ENCODE results near the gene MPHOSPH10.
"Not testable (repeated sequence)": the region's sequence is repeated elsewhere in the genome, so short reads cannot be mapped to it uniquely, and the experiment has no call there.

The MPHOSPH10 gene

GRCh38 chr2:71174207-71174606 lies 43.8 kb downstream of the MPHOSPH10 start:
- DNase-seq, result no peak

DNA sequence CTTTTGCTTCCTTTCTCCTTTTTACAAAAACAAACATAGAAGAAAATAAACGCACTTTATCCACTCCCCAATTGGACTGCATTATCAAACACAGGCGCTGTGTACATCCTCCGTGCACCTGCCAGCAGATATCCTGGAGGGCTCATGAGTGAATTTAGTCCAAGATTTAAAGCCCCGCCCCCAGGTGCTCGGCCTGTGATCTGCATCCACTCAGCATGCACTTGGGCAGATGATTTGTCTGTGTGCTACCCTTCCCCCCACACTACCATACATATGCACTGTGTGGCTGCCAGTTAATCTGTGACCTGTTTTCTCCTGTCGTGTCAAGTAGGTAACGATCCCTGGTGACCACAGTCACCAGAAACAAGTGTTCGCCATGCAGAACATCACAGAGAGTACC lies 48.4 kb downstream of the MPHOSPH10 start:
- not testable (repeated sequence) for DNase-seq

DNA sequence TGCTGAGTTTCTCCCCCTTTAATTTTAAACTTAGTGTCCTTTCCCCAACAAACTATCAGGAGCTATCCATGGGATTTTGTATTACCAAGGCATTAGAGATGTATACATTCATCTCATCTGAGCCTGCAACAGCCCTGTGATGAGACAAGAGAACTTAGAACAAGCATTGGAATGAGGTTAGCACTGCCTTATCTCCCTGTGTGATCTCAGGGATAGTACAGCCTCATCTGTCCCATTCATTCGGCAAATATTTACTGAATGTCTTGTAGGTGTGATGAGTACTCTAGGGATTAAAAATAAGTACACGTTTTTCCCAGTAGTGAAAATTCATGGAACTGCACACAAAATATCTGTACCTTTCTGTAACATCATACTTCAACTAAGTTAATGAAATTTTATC lies 50.9 kb downstream of the MPHOSPH10 start:
- DNase-seq, result no peak

DNA sequence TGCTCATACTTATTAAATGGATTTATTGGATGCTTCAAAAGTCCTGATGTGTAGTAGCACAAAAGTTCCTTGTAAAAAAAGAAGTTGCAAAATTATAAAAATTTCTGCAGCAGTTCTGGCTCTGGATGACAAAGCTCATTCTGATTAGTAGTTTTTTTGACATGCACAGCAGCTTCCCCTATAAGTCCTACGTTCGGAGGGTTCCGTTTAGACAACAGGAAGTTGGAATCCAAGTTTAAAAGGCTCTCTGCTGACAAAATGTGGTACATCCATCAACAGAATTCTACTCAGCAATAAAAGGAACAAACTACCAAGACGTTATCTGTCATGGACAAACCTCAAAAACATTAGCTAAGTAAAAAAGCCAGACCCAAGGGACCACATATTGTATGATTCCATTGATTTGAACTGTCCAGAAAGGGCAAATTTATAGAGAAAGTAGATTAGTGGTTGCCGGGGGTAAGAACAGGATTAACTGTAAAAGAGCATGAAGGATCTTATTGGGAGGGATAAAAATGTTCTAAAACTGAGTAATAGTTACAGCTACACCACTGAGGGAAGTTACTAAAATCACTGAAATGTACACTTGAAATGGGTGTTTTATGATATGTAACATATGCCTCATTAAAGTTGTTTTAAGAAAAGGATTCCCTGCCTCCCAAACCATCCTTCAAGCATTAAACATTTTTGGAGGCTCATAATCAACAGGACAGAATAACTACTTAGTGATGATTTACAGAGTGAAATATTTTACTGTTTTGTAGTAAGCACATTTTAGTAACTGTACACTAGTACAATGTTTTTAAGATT lies 53.1 kb downstream of the MPHOSPH10 start:
- not testable (repeated sequence) for DNase-seq

DNA sequence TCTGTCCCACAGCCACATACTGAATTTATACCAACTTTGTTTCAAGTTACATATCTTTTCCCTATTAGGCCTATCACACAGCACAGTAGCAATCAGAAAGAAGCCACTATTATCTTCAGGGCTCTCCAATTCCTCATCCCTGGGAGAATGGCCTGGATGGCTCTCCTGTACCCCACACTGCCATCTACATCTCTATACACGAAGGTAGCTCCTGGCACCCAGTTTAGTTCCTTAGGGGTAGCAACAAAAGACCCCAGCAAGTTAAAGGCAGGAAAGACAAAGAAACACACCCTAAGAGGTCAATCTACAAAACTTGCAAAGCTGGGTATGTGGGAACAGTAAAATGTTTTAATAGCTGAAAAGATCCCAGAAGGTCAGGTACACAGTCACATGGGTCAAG lies 56.5 kb downstream of the MPHOSPH10 start:
- DNase-seq, result no peak

- DNase-seq, result no peak
Observed at GRCh38 chr2:71187589-71187988, 57.2 kb downstream of the MPHOSPH10 start.

DNA sequence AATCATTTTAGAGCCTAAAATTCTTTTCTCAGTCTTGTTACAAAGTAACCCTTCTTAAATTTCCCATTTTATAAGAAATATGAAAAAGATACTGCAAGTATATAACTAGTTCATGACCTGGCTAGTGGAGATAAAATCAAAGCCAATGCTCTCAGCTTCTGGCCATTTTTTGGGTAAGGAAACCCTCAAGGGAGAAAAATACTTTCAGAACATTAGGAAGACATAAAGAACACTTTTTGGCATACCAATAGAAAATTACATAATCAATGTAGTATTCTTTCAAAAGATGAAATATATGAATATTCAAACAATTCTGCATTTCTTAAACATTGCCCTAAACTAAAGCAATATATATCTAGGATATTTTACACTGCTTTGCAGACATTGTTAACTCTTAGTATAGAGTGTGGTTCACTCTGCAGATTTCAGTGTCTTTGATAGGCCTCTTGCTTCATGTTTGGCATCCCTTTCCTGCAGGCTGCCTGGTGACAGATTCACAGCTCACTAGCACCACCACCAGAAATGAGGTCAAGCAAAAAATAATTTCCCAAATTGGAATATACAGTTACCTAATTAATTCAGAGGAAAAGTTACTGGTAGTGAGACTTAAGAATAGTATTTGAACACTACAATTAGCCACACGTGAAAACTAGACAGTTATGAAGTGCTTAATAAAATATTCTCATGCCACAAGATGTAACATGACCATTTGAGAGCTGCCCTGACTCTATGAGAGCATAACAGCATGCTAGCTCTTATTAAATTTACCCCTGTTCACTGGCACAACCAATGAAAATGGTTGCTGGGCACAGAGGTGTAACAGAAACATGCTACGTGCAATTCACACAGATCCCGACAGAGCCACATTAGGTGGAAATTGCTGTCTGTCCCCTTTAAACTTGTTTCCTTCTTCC lies 60.5 kb downstream of the MPHOSPH10 start:
- no peak for DNase-seq

DNA sequence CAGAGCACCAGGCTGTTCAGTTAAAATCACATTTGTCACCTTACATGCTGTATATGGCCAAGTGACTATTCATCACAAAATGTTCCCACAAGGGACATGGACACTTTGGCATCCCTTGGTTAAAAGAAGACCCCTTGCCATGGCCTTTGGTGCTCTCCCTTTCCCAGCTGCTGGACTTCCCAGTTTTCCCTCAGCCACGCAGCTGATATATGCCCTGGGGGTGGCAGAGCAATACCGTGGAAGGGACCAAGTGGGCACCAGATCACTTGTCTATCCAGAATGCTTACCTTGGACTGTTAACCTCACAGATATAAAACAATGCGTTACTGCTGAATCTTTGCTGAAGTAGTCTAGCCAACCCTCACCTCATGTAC lies 61.1 kb downstream of the MPHOSPH10 start:
- DNase-seq, result no peak

All from activated CD4-positive, alpha-beta T cell treated with anti-CD3 and anti-CD28 coated beads, Interleukin-2, Interleukin-6, amounts not matched to agents 100 ng/mL and 50 ng/mL, durations not matched to agents 16 hours and 8 hours (primary cell).